ENCODE data around the gene OR8B3.

DNA sequence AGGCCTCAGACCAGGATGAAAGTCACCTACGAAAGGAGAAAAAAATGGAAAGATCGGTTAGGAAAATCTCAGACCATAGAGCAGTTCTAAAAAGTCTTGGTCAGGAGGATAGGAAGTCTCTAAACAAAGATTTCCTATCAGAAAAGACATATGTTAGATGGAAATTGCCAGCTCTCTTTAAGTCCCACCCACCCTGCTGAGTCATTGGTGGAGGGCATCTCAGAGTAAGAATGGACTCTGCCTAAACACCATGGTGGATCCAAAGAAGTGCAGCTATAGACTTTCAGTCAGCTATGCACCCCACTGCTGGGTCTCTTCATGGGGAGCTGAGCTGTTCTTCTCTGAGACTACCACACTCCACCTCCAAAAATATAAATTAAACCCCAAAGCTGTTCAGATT is 18.2 kb downstream of the OR8B3 start:
- TF ChIP-seq, protein P1, sequence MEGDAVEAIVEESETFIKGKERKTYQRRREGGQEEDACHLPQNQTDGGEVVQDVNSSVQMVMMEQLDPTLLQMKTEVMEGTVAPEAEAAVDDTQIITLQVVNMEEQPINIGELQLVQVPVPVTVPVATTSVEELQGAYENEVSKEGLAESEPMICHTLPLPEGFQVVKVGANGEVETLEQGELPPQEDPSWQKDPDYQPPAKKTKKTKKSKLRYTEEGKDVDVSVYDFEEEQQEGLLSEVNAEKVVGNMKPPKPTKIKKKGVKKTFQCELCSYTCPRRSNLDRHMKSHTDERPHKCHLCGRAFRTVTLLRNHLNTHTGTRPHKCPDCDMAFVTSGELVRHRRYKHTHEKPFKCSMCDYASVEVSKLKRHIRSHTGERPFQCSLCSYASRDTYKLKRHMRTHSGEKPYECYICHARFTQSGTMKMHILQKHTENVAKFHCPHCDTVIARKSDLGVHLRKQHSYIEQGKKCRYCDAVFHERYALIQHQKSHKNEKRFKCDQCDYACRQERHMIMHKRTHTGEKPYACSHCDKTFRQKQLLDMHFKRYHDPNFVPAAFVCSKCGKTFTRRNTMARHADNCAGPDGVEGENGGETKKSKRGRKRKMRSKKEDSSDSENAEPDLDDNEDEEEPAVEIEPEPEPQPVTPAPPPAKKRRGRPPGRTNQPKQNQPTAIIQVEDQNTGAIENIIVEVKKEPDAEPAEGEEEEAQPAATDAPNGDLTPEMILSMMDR (IDR thresholded peaks at IDR 0.05), result no peak
- no peak for TF ChIP-seq POLR2A (IDR thresholded peaks at IDR 0.05)
